Gastrocnemius medialis (tissue), 4 donors: ENCODE results near the gene DCUN1D4. TPM values are rescaled to one million over a fixed set of nuclear protein-coding genes. Genes with fewer than 3 reads are reported as not detected.

Experiments used
- ATAC-seq, 2 donors: fragments of 150-250 bp; one replicate each; pipeline ENCODE4 v1.9.1; 2016
- DNase-seq, 2 donors: peaks; one replicate each; pipeline ENCODE4 v3.0.0-alpha.2; 2019
- H3K27ac ChIP-seq, 4 donors: fragments of 200-600 bp; sonication (generic); 1 replicate in 1 of 4; 2 replicates in 3 of 4; pipeline ENCODE4 v1.5.1; 2016 to 2018; ENCODE audit warnings: mild to moderate bottlenecking in 2 of 4, moderate library complexity in 1 of 4
- H3K27me3 ChIP-seq, 3 donors: fragments of 200-600 bp; sonication (generic) in 2 of 3; 1 replicate in 1 of 3; 2 replicates in 2 of 3; pipeline versions ENCODE4 v1.5.1 to v1.6.0; 2016 to 2019; ENCODE audit warnings: mild to moderate bottlenecking in 1 of 3, moderate library complexity in 1 of 3
- H3K36me3 ChIP-seq, 2 donors: fragments of 200-600 bp; sonication (generic) in 1 of 2; one replicate each; pipeline ENCODE4 v1.5.1; 2017 to 2018
- H3K4me1 ChIP-seq, 2 donors: fragments of 200-600 bp; sonication (generic) in 1 of 2; one replicate each; pipeline ENCODE4 v1.5.1; 2016 to 2017; ENCODE audit warnings: mild to moderate bottlenecking in 2 of 2
- H3K4me3 ChIP-seq, 4 donors: fragments of 200-600 bp; sonication (generic) in 3 of 4; 1 replicate in 1 of 4; 2 replicates in 3 of 4; pipeline ENCODE4 v1.5.1; 2016 to 2019; ENCODE audit warnings: mild to moderate bottlenecking in 2 of 4
- H3K9me3 ChIP-seq, 3 donors: fragments of 200-600 bp; sonication (generic) in 2 of 3; 1 replicate in 1 of 3; 2 replicates in 2 of 3; pipeline ENCODE4 v1.5.1; 2016 to 2019
- POLR2A ChIP-seq, 2 donors: fragments of 450-650 bp; IDR thresholded peaks; one replicate each; pipeline ENCODE4 v1.6.1; 2017; ENCODE audit warnings: antibody characterized with exemption in 2 of 2, mild to moderate bottlenecking in 2 of 2, moderate library complexity in 2 of 2
- in situ Hi-C, 4 donors: fragments of 200-750 bp; cut with MboI; loops; one replicate each; pipeline versions ENCODE4 v1.15.0 to v1.8.0; 2017; ENCODE audit warnings: low sequenced_read_pairs in 4 of 4
- intact Hi-C: fragments of 100-400 bp; cut with DNase I; formaldehyde crosslinking; loops from one replicate; pipeline ENCODE4 v1.15.1; 2023; ENCODE audit warnings: low total_unique reads
- total RNA-seq, 4 donors: library from RNA; depleted of rRNA; stranded (reverse); fragments of >200 nt; gene quantifications; one replicate each; pipeline versions ENCODE4 v1.1.0 to v1.2.3, GENCODE V29; 2016
- TF ChIP-seq, protein P1 (sequence below), 5 experiments: fragments of 450-650 bp in 3 of 5; fragments of 200-600 bp in 2 of 5; sonication (generic) in 2 of 5; IDR thresholded peaks in 4 of 5; conservative IDR thresholded peaks in 1 of 5; 1 replicate in 4 of 5; 2 replicates in 1 of 5; pipeline ENCODE4 v1.5.1; 2016 to 2019; ENCODE audit warnings: antibody characterized with exemption in 5 of 5, mild to moderate bottlenecking in 3 of 5, moderate library complexity in 3 of 5

Gene DCUN1D4
- total RNA-seq, 4 donors from 2014 or later = 13.6 to 23.7 (median 18.4) TPM

DNA sequence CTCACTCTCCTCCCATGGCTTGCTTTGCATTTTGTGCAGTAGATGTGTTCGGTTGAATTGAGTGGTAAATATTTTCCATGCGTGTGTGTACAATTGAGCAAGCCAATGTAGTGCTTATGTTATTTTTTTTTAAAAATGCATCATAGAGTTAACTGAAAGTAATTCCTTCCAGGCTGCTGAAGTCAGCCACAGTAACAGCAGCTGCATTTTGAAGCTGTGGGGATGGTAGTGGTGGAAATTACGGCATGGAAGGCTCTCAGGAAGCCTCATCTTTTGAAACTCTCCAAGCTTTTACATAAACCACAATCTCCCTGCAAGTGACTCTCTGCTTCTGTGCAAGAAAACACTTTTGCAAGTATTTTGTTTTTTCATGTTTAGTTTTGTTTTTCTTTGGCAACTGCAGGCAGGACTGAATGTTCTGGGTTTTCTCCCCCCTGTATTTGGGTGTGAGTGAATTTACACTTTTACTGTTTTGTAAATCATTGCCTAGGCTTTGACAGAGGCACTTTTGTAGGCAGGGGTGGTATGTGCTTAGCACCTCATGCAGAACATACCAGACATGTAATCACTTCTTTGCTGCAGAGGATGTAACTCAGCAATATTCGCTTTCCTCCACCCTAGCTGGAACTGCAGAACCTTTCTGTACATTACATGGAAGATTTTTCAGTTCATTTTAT, 121.0 kb downstream of the DCUN1D4 start:
- no peak for TF ChIP-seq POLR2A (IDR thresholded peaks at IDR 0.05)
- TF ChIP-seq, protein P1, sequence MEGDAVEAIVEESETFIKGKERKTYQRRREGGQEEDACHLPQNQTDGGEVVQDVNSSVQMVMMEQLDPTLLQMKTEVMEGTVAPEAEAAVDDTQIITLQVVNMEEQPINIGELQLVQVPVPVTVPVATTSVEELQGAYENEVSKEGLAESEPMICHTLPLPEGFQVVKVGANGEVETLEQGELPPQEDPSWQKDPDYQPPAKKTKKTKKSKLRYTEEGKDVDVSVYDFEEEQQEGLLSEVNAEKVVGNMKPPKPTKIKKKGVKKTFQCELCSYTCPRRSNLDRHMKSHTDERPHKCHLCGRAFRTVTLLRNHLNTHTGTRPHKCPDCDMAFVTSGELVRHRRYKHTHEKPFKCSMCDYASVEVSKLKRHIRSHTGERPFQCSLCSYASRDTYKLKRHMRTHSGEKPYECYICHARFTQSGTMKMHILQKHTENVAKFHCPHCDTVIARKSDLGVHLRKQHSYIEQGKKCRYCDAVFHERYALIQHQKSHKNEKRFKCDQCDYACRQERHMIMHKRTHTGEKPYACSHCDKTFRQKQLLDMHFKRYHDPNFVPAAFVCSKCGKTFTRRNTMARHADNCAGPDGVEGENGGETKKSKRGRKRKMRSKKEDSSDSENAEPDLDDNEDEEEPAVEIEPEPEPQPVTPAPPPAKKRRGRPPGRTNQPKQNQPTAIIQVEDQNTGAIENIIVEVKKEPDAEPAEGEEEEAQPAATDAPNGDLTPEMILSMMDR (IDR thresholded peaks at IDR 0.05 in 4 of 5, conservative IDR thresholded peaks at IDR 0.05 in 1 of 5) = no peak
- Histone ChIP-seq H3K36me3 (no peaks in the 10 kb centered on the region), H3K27me3 (no peaks in the 10 kb centered on the region), H3K4me1 (no peaks in the 10 kb centered on the region), H3K9me3 (no peaks in the 10 kb centered on the region), H3K27ac (no peak overlapping the region), H3K4me3 (no peak overlapping the region)
- intact Hi-C loops (no loop called here), in situ Hi-C loops (no loop called here)
- no peak for DNase-seq
- no peak for ATAC-seq

DNA sequence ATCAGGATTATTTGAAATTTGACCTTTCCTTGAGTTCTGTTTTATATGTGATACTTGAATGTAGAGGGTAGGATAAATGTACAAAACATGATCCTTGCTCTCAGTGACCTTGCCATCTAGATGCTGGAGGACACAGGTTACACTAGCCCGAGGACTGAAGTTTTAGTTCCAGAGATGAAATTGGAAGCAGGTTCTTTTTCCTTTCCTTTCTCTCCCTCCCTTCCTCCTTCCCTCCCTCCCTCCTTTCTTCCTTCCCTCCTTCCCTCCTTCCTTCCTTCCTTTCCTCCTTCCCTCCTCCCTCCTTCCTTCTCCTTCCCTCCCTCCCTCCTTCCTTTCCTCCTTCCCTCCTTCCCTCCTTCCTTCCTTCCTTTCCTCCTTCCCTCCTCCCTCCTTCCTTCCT, 122.9 kb downstream of the DCUN1D4 start:
- H3K36me3 ChIP-seq = no peaks in the 10 kb centered on the region
- ATAC-seq (no peak), DNase-seq (no peak)
- no peaks in the 10 kb centered on the region for H3K9me3 ChIP-seq
- in situ Hi-C loops (no loop called here), intact Hi-C loops (no loop called here)
- TF ChIP-seq, protein P1 (IDR thresholded peaks at IDR 0.05 in 4 of 5, conservative IDR thresholded peaks at IDR 0.05 in 1 of 5) = no peak
- TF ChIP-seq POLR2A (IDR thresholded peaks at IDR 0.05) = no peak
- H3K4me1 ChIP-seq = no peaks in the 10 kb centered on the region
- H3K4me3 ChIP-seq = no peak overlapping the region
- no peak overlapping the region for H3K27ac ChIP-seq
- no peaks in the 10 kb centered on the region for H3K27me3 ChIP-seq

Other genes starting within 250 kb of the DCUN1D4 start
- gene LRRC66, start 177.2 kb downstream of the DCUN1D4 start, total RNA-seq = 1 to 10 TPM in 2 of 4 donors, under 1 TPM in 2; 0.33 to 3.3 (median 1.1) TPM
- 10 to 100 TPM; 24.8 to 49.8 (median 39.8) TPM for gene SGCB, start 195.1 kb downstream of the DCUN1D4 start, total RNA-seq
- gene SPATA18, start 208.2 kb downstream of the DCUN1D4 start, total RNA-seq = 1 to 10 TPM in 3 of 4 donors, under 1 TPM in 1; 0.46 to 2.6 (median 1.5) TPM